ENCODE measurements around the gene ZNF423. TPM values are rescaled to one million over a fixed set of nuclear protein-coding genes. Genes with fewer than 3 reads are reported as not detected.

ZNF423 gene
- total and polyA plus RNA-seq, 2 of the 13 experiments (the other 11 are each of a cell fraction or from before 2014, with no cell fraction given): 0.07 to 0.31 TPM

DNA sequence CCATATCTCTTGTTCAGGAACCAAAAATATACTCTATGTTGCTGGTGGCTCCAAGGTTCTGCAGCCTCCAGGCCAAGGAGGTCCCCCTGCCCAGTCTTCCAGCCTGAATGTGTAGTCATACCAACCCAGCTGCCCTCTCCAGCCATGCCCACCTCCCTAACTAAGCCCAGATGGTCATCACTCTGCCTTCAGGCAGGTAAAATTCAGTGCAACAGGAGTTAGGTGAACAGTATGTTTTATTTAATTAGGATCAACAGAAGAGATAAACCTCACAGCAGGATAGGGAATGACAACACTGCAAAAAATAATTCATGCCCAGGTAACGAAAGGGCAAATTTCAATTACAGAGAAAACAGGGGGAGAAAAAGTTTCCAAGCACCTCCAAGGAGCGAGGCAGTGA, 9.1 kb downstream of the ZNF423 start (continued):
- TF ChIP-seq, protein P1, sequence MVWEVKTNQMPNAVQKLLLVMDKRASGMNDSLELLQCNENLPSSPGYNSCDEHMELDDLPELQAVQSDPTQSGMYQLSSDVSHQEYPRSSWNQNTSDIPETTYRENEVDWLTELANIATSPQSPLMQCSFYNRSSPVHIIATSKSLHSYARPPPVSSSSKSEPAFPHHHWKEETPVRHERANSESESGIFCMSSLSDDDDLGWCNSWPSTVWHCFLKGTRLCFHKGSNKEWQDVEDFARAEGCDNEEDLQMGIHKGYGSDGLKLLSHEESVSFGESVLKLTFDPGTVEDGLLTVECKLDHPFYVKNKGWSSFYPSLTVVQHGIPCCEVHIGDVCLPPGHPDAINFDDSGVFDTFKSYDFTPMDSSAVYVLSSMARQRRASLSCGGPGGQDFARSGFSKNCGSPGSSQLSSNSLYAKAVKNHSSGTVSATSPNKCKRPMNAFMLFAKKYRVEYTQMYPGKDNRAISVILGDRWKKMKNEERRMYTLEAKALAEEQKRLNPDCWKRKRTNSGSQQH (CRISPR knock-in tag; IDR thresholded peaks at IDR 0.05; ENCODE audit: low read depth): no peak

DNA sequence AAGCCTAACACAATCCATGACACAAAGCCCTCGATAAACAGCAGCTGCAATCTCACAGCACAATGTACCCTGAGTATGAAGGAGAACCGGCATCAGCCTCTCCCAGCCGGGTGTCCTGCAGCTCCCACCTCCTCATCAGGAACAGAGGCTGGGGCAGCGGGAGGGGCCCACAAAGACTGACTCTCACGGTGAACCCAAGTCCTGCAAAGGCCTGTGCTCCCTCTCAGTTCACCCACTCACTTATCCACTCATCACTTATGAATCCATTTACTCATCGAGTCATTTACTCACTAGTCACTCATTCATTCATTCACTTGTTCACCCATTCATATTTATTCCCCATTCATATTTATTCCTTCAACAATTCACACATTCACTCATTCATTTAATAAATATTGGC, 11.6 kb downstream of the ZNF423 start:
- in situ Hi-C loops (cut with HindIII; ENCODE audit: extremely low pct_ligation_motif_present, low pct_unique_long_range_greater_than_20kb): no loop called here
- 18% methylated on average over 6 of the region's 6 CpGs for WGBS (ENCODE audit: low lambda C conversion rate)
- intact Hi-C loops (cut with micrococcal nuclease; ENCODE audit: unreplicated experiment): no loop called here
- TF ChIP-seq ZNF17 (CRISPR knock-in tag; IDR thresholded peaks at IDR 0.05) (no peak), CHD2 (IDR thresholded peaks at IDR 0.05; ENCODE audit: low read depth, low read length) (no peak), ZNF724P (CRISPR knock-in tag; IDR thresholded peaks at IDR 0.05; ENCODE audit: borderline replicate concordance) (no peak), RXRB (CRISPR knock-in tag; IDR thresholded peaks at IDR 0.05; ENCODE audit: borderline replicate concordance) (no peak), BORCS8-MEF2B (CRISPR knock-in tag; IDR thresholded peaks at IDR 0.05) (no peak), ZNF749 (CRISPR knock-in tag; IDR thresholded peaks at IDR 0.05; ENCODE audit: borderline replicate concordance) (no peak), SMAD1 (CRISPR knock-in tag; IDR thresholded peaks at IDR 0.05; ENCODE audit: borderline replicate concordance, low read depth) (no peak), TOE1 (CRISPR knock-in tag; IDR thresholded peaks at IDR 0.05) (no peak)
- TF ChIP-seq, protein P2, sequence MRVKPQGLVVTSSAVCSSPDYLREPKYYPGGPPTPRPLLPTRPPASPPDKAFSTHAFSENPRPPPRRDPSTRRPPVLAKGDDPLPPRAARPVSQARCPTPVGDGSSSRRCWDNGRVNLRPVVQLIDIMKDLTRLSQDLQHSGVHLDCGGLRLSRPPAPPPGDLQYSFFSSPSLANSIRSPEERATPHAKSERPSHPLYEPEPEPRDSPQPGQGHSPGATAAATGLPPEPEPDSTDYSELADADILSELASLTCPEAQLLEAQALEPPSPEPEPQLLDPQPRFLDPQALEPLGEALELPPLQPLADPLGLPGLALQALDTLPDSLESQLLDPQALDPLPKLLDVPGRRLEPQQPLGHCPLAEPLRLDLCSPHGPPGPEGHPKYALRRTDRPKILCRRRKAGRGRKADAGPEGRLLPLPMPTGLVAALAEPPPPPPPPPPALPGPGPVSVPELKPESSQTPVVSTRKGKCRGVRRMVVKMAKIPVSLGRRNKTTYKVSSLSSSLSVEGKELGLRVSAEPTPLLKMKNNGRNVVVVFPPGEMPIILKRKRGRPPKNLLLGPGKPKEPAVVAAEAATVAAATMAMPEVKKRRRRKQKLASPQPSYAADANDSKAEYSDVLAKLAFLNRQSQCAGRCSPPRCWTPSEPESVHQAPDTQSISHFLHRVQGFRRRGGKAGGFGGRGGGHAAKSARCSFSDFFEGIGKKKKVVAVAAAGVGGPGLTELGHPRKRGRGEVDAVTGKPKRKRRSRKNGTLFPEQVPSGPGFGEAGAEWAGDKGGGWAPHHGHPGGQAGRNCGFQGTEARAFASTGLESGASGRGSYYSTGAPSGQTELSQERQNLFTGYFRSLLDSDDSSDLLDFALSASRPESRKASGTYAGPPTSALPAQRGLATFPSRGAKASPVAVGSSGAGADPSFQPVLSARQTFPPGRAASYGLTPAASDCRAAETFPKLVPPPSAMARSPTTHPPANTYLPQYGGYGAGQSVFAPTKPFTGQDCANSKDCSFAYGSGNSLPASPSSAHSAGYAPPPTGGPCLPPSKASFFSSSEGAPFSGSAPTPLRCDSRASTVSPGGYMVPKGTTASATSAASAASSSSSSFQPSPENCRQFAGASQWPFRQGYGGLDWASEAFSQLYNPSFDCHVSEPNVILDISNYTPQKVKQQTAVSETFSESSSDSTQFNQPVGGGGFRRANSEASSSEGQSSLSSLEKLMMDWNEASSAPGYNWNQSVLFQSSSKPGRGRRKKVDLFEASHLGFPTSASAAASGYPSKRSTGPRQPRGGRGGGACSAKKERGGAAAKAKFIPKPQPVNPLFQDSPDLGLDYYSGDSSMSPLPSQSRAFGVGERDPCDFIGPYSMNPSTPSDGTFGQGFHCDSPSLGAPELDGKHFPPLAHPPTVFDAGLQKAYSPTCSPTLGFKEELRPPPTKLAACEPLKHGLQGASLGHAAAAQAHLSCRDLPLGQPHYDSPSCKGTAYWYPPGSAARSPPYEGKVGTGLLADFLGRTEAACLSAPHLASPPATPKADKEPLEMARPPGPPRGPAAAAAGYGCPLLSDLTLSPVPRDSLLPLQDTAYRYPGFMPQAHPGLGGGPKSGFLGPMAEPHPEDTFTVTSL (CRISPR knock-in tag; IDR thresholded peaks at IDR 0.05; ENCODE audit: borderline replicate concordance): no peak
- TF ChIP-seq, protein P3, sequence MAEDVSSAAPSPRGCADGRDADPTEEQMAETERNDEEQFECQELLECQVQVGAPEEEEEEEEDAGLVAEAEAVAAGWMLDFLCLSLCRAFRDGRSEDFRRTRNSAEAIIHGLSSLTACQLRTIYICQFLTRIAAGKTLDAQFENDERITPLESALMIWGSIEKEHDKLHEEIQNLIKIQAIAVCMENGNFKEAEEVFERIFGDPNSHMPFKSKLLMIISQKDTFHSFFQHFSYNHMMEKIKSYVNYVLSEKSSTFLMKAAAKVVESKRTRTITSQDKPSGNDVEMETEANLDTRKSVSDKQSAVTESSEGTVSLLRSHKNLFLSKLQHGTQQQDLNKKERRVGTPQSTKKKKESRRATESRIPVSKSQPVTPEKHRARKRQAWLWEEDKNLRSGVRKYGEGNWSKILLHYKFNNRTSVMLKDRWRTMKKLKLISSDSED (CRISPR knock-in tag; IDR thresholded peaks at IDR 0.05): no peak
- TF ChIP-seq, protein P4, sequence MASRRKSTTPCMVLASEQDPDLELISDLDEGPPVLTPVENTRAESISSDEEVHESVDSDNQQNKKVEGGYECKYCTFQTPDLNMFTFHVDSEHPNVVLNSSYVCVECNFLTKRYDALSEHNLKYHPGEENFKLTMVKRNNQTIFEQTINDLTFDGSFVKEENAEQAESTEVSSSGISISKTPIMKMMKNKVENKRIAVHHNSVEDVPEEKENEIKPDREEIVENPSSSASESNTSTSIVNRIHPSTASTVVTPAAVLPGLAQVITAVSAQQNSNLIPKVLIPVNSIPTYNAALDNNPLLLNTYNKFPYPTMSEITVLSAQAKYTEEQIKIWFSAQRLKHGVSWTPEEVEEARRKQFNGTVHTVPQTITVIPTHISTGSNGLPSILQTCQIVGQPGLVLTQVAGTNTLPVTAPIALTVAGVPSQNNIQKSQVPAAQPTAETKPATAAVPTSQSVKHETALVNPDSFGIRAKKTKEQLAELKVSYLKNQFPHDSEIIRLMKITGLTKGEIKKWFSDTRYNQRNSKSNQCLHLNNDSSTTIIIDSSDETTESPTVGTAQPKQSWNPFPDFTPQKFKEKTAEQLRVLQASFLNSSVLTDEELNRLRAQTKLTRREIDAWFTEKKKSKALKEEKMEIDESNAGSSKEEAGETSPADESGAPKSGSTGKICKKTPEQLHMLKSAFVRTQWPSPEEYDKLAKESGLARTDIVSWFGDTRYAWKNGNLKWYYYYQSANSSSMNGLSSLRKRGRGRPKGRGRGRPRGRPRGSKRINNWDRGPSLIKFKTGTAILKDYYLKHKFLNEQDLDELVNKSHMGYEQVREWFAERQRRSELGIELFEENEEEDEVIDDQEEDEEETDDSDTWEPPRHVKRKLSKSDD (CRISPR knock-in tag; IDR thresholded peaks at IDR 0.05; ENCODE audit: low read depth): no peak

More for the DNA sequence above, 11.6 kb downstream of the ZNF423 start:
- Histone ChIP-seq H3K36me3 (replicated peaks in 1 of 2; ENCODE audit: control insufficient read depth in 1 of 2, insufficient read depth in 2 of 2, low read length in 2 of 2) (no peaks in the 10 kb centered on the region), H3K4me2 (ENCODE audit: low read depth, low read length) (no peak overlapping the region), H3K27ac (ENCODE audit: extremely low read length, insufficient read depth, low read length) (no peak overlapping the region), H2AFZ (ENCODE audit: low read length) (no peak overlapping the region), H3K4me1 (ENCODE audit: insufficient read depth, low read length) (no peaks in the 10 kb centered on the region), H3K9me3 (ENCODE audit: low read length) (no peaks in the 10 kb centered on the region), H3K9ac (ENCODE audit: insufficient read depth, low read depth, low read length) (no peak overlapping the region), H4K20me1 (ENCODE audit: insufficient read depth, low read length) (no peaks in the 10 kb centered on the region), H3K4me3 (replicated peaks in 1 of 3; ENCODE audit: insufficient read depth in 1 of 3, low read depth in 2 of 3, low read length in 3 of 3) (no peak overlapping the region), H3K79me2 (ENCODE audit: insufficient read depth, low read length) (no peaks in the 10 kb centered on the region), H3K27me3 (ENCODE audit: control insufficient read depth in 1 of 2, insufficient read depth in 2 of 2, low read length in 2 of 2) (peaks cover 7 to 48% of the 10 kb centered on the region in 2 experiments)
- ChIA-PET CTCF (ENCODE audit: low intra/inter-chr PET ratio, low total read pairs) (no interaction called here), POLR2A (no interaction called here)
- no peak for FAIRE-seq
- no peak for DNase-seq (ENCODE audit: low spot score)
- ATAC-seq: no peak
- no TSS peak for BruUV-seq (replicated peaks)

Measured in HepG2 (cell line).